ENCODE data around the gene TMEM203. TPM values are rescaled to one million over a fixed set of nuclear protein-coding genes. Genes with fewer than 3 reads are reported as not detected.

The TMEM203 gene
- total and polyA plus RNA-seq, 10 of the 15 experiments (the other 5 are each of a cell fraction or from before 2014, with no cell fraction given) = 7.2 to 68.1 (median 33.8) TPM

DNA sequence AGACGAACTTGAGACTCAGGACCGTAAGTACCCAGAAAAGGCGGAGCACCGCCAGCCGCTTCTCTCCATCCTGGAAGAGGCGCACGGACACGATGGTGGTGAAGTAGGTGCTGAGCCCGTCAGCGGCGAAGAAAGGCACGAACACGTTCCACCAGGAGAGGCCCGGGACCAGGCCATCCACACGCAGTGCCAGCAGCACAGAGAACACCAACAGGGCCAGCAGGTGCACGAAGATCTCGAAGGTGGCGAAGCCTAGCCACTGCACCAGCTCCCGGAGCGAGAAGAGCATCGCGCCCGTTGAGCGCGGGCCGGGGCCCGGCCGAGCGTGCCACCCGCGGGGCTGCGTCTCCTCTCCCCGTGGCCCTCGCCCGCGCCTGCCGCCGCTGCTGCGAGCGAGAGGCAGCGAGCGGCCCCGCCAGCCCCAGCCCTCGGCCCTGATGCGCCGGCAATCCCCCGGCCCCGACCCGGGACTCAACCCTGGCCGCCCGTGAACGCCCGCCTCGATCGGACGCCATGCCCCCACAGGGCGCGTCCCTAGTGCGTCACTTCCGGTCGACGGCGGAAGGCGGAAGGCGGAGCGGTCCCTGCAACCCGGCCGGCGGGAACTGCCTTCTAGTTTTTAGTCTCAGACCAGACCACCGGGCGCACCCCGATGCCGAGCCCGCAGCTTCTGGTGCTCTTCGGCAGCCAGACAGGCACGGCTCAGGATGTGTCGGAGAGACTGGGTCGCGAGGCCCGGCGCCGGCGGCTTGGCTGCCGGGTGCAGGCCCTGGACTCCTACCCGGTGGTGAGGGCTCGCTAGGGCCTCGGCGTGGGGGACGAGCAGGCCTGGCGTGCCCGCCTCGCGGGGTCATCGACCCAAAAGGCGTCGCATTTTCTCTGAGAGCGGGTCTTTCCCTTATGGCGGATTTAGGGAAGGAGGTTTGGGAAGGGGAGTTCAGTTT, at the start of gene TMEM203, which contains the start of gene NDOR1 (continued):
- TF ChIP-seq, protein P1, sequence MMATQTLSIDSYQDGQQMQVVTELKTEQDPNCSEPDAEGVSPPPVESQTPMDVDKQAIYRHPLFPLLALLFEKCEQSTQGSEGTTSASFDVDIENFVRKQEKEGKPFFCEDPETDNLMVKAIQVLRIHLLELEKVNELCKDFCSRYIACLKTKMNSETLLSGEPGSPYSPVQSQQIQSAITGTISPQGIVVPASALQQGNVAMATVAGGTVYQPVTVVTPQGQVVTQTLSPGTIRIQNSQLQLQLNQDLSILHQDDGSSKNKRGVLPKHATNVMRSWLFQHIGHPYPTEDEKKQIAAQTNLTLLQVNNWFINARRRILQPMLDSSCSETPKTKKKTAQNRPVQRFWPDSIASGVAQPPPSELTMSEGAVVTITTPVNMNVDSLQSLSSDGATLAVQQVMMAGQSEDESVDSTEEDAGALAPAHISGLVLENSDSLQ (IDR thresholded peaks at IDR 0.05) = no peak
- TF ChIP-seq BHLHE40 (IDR thresholded peaks at IDR 0.05; ENCODE audit: borderline replicate concordance in 1 of 2, low read depth in 2 of 2, low read length in 1 of 2) (peak; percentile 11 to 76; a peak in 2 of 4 replicates), CHD4 (IDR thresholded peaks at IDR 0.05) (no peak), BCLAF1 (IDR thresholded peaks at IDR 0.05) (no peak), SUZ12 (IDR thresholded peaks at IDR 0.05; ENCODE audit: unreplicated experiment) (no peak), RBBP5 (conservative IDR thresholded peaks at IDR 0.05) (no peak), ASH2L (IDR thresholded peaks at IDR 0.05; ENCODE audit: borderline replicate concordance, low read depth) (no peak; the same call in 1 of the 2 replicates), SMAD1 (IDR thresholded peaks at IDR 0.05; ENCODE audit: low read depth, partially characterized antibody) (no peak), RFX5 (IDR thresholded peaks at IDR 0.05; ENCODE audit: low read depth, low read length) (no peak), ZNF217 (IDR thresholded peaks at IDR 0.05) (peak; percentile 31; the same call in 1 of the 2 replicates), BMI1 (IDR thresholded peaks at IDR 0.05; ENCODE audit: borderline replicate concordance) (no peak), POLR2A (IDR thresholded peaks at IDR 0.05; ENCODE audit: low read depth, low read length) (peak; percentile 92)
- TF ChIP-seq, protein P2, sequence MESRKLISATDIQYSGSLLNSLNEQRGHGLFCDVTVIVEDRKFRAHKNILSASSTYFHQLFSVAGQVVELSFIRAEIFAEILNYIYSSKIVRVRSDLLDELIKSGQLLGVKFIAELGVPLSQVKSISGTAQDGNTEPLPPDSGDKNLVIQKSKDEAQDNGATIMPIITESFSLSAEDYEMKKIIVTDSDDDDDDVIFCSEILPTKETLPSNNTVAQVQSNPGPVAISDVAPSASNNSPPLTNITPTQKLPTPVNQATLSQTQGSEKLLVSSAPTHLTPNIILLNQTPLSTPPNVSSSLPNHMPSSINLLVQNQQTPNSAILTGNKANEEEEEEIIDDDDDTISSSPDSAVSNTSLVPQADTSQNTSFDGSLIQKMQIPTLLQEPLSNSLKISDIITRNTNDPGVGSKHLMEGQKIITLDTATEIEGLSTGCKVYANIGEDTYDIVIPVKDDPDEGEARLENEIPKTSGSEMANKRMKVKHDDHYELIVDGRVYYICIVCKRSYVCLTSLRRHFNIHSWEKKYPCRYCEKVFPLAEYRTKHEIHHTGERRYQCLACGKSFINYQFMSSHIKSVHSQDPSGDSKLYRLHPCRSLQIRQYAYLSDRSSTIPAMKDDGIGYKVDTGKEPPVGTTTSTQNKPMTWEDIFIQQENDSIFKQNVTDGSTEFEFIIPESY (IDR thresholded peaks at IDR 0.05) = no peak
- TF ChIP-seq, protein P3, sequence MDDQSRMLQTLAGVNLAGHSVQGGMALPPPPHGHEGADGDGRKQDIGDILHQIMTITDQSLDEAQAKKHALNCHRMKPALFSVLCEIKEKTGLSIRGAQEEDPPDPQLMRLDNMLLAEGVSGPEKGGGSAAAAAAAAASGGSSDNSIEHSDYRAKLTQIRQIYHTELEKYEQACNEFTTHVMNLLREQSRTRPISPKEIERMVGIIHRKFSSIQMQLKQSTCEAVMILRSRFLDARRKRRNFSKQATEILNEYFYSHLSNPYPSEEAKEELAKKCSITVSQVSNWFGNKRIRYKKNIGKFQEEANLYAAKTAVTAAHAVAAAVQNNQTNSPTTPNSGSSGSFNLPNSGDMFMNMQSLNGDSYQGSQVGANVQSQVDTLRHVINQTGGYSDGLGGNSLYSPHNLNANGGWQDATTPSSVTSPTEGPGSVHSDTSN (IDR thresholded peaks at IDR 0.05; ENCODE audit: insufficient replicate concordance, low read depth, low read length) = no peak
- TF ChIP-seq, protein P4, sequence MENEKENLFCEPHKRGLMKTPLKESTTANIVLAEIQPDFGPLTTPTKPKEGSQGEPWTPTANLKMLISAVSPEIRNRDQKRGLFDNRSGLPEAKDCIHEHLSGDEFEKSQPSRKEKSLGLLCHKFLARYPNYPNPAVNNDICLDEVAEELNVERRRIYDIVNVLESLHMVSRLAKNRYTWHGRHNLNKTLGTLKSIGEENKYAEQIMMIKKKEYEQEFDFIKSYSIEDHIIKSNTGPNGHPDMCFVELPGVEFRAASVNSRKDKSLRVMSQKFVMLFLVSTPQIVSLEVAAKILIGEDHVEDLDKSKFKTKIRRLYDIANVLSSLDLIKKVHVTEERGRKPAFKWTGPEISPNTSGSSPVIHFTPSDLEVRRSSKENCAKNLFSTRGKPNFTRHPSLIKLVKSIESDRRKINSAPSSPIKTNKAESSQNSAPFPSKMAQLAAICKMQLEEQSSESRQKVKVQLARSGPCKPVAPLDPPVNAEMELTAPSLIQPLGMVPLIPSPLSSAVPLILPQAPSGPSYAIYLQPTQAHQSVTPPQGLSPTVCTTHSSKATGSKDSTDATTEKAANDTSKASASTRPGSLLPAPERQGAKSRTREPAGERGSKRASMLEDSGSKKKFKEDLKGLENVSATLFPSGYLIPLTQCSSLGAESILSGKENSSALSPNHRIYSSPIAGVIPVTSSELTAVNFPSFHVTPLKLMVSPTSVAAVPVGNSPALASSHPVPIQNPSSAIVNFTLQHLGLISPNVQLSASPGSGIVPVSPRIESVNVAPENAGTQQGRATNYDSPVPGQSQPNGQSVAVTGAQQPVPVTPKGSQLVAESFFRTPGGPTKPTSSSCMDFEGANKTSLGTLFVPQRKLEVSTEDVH (IDR thresholded peaks at IDR 0.05; ENCODE audit: low read depth, partially characterized antibody) = peak; percentile 92

All from GM12878 (cell line).